ENCODE measurements around the gene TEX2. TPM values are rescaled to one million over a fixed set of nuclear protein-coding genes. Genes with fewer than 3 reads are reported as not detected.

TEX2 gene
- 23.1 and 26.8 TPM in 2 replicates for total RNA-seq

DNA sequence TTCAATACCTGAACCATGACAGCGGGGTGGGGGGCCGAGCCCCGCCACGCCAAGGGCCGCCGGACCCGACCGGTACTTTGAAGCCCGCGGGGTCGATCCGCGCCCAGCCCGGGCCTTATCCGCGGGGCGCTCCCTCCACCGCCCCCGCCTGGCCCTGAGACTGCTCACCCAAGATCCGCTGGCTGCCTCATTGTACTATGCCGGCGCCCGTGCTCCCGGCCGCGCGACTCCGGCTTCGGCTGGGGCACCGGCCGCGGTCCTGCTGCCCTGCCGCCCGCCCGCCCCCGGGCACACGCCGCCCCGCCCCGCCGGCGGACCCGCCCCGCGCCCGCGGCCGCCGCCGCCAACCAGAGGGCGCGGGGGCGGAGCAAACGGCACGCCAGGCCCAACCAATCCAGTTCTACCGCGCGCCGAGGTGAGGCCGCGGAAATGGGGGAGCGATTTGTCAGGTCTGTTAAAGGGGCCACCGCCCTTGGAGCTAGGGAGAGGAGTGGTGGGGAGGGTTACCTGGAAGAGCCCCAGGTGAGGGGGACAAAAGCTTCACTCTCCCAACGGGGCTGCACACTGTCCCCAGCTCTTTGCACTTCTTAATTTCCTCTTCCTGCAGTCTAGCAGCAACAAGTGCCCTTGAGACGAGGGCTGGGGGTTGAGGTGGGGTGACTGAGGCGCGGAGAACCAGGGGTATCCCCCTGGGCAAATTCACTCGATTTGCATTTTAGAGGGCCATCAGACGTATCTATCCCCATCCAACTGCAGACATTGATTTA, at the start of gene TEX2:
Gene TEX2 (minus strand): TSS at position 261 of the 767 bp plus-strand sequence. CDS start 49,043 bp downstream, outside the sequence.

GRCh38 chr17:64129765-64130558, 133.1 kb downstream of the TEX2 start, which contains the start of gene ERN1:
ERN1 (minus strand) TSS chr17:64130144; CDS start chr17:64130029, 115 bp downstream.

Other genes with a start within 250 kb of the TEX2 start
- 1,396 and 1,507 TPM in 2 replicates for gene ICAM2, start 242.6 kb downstream of the TEX2 start, total RNA-seq
- 8.7 and 9.8 TPM in 2 replicates for gene ERN1, start 133.1 kb downstream of the TEX2 start, total RNA-seq
- 400 and 431 TPM in 2 replicates for gene PECAM1, start 127.6 kb upstream of the TEX2 start, total RNA-seq
- gene MILR1, start 185.9 kb upstream of the TEX2 start, total RNA-seq, result 14.3 and 20.6 TPM in 2 replicates
- gene POLG2, start 233.8 kb upstream of the TEX2 start, total RNA-seq, result 4.3 and 6.1 TPM in 2 replicates
- 671 and 691 TPM in 2 replicates for gene DDX5, start 243.0 kb upstream of the TEX2 start, total RNA-seq
- gene CEP95, start 243.7 kb upstream of the TEX2 start, total RNA-seq, result 12.6 and 14.1 TPM in 2 replicates